ENCODE measurements around the gene POC1B. TPM values are rescaled to one million over a fixed set of nuclear protein-coding genes. Genes with fewer than 3 reads are reported as not detected.

POC1B gene
- total RNA-seq, 1 donor from 2014 or later: 14.9 TPM

DNA sequence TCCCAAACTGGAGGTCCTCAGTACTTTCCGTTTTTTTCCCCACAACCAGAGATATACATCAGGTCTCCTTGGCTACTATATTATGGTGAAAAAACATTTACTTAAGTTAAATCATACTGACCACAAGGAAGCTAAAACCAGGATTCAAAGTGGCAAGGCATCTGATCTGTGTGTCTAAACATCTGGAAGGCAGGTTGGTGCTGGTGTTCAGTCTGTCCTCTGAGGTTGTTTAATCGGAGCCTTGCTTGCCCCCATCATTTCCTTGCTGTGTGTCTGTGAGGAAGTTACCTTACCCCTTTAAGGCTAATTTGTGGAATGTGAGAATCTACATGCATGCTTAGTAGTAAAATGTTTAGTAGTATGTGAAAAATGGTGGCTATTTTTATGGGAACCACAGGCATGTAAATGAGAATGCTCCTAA lies 76.9 kb downstream of the POC1B start:
- TF ChIP-seq, protein P1, sequence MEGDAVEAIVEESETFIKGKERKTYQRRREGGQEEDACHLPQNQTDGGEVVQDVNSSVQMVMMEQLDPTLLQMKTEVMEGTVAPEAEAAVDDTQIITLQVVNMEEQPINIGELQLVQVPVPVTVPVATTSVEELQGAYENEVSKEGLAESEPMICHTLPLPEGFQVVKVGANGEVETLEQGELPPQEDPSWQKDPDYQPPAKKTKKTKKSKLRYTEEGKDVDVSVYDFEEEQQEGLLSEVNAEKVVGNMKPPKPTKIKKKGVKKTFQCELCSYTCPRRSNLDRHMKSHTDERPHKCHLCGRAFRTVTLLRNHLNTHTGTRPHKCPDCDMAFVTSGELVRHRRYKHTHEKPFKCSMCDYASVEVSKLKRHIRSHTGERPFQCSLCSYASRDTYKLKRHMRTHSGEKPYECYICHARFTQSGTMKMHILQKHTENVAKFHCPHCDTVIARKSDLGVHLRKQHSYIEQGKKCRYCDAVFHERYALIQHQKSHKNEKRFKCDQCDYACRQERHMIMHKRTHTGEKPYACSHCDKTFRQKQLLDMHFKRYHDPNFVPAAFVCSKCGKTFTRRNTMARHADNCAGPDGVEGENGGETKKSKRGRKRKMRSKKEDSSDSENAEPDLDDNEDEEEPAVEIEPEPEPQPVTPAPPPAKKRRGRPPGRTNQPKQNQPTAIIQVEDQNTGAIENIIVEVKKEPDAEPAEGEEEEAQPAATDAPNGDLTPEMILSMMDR (conservative IDR thresholded peaks at IDR 0.05; ENCODE audit: low read depth, low read length): no peak
- DNase-seq (ENCODE audit: low read depth): no peak
- no peak overlapping the region for H3K4me3 ChIP-seq (ENCODE audit: low read depth, low read length)

DNA sequence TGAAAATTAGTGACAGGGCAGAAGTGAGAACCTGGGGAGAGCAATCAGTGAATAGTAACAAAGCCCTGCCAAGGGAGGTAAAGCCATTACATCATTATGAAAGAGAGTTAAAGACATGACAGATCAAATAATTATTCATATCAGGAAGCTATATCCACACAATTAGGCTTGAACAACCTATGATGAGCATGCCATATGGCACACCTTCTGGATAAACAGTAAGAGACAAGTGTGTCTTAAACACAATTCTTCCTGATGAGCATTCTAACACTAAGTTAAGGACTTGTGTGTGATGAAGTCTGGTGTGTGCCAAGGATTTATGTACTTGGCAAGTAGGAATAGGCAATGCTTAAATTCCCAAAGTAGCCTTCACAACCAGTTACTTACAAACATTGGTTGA lies 77.3 kb downstream of the POC1B start:
- DNase-seq (ENCODE audit: low read depth): no peak
- H3K4me3 ChIP-seq (ENCODE audit: low read depth, low read length): no peak overlapping the region
- TF ChIP-seq, protein P1 (conservative IDR thresholded peaks at IDR 0.05; ENCODE audit: low read depth, low read length): no peak

DNA sequence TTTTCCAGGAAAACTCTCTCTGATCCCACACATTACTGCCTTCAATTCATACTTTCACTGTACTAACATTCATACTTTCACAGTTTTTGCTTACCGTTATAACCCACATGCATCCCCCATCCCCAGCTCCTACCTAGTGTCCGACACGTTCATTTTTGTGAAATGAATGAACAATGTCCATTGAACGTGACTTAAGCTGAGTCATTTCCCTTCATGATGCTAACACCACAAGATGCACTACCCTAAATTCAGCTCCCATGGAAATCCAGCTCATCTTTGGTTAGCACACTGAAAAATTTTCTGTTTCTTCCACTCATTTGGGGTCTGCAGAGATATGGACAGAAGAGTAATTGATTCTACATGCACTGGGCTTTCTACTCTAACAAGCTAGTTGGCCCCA lies 85.9 kb downstream of the POC1B start:
- TF ChIP-seq, protein P1 (conservative IDR thresholded peaks at IDR 0.05; ENCODE audit: low read depth, low read length): no peak
- DNase-seq (ENCODE audit: low read depth): no peak

DNA sequence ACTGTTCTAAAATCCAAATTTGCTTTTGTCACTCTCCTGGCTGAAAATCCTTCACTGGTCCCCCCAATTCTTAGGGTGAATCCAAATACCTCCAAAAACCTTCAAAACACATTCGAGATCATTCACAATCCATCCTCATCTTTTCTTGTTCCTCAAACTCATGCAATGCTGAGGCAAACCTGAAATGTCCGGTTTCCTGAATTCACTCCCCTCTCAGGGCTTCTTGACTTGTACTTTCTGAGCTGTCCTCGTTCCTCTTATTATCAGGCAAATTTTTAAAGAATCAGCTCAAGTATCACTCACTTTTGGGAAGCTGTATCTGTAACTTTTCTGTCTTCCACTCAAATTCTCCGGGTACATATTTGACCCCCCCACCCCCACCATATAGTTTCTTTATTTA lies 88.6 kb downstream of the POC1B start:
- no peak for DNase-seq (ENCODE audit: low read depth)
- TF ChIP-seq, protein P1 (conservative IDR thresholded peaks at IDR 0.05; ENCODE audit: low read depth, low read length): no peak
- H3K4me3 ChIP-seq (ENCODE audit: low read depth, low read length): no peak overlapping the region

More for the DNA sequence above, 85.9 kb downstream of the POC1B start:
- no peak overlapping the region for H3K4me3 ChIP-seq (ENCODE audit: low read depth, low read length)

DNA sequence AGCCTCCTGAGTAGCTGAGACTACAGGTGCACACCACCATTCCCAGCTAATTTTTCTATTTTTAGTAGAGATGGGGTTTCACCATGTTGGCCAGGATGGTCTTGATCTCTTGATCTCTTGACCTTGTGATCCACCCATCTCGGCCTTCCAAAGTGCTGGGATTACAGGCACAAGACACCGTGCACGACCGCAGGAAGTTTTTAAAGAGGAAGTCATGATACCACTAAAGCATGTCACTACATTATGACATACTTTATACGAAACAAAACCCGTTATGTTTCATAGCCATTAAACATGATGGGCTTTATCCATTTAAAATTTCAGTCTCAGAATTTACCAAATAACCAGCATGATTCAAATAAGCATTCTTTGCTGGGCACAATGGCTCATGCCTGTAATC lies 89.8 kb downstream of the POC1B start:
- no peak for DNase-seq (ENCODE audit: low read depth)
- TF ChIP-seq, protein P1 (conservative IDR thresholded peaks at IDR 0.05; ENCODE audit: low read depth, low read length): no peak
- no peak overlapping the region for H3K4me3 ChIP-seq (ENCODE audit: low read depth, low read length)

DNA sequence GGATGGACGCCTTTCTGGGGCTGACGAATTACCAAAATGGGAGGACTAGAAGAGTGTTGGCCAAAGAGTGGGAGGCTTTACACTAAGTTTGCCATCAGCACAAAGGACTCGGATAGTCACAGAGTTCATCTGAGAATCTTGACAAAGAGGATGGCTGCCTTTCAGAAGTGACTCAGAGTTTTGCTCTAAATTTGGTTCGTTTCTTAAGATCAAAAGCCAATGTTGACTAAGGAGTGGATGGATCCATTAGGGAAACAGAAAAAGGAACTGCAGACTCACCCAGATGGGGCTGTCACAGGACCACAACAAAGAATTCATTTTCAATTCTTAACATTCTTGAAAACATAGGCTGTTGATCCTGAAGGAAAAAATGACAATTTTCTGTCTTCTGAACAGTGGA lies 92.2 kb downstream of the POC1B start:
- TF ChIP-seq, protein P1 (conservative IDR thresholded peaks at IDR 0.05; ENCODE audit: low read depth, low read length): no peak
- DNase-seq (ENCODE audit: low read depth): no peak

DNA sequence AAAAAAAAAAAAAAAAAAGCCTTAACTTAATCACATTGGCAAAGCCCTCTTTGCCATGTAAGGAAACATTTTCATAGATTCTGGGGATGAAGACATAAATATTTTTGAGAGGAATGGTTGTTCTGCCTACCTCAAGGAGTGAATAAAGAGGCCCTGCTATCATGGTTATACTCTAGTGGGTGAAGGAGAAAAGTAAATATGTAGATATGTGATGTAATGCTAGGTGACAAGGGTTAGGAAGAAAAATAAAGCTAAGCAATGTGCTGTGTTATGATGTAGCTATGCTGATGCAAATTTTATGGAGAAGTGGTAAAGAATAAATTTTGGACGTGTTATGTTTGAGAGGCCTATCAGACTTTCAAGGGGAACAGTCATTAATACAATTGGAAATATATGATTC lies 93.5 kb downstream of the POC1B start:
- no peak overlapping the region for H3K4me3 ChIP-seq (ENCODE audit: low read depth, low read length)
- no peak for DNase-seq (ENCODE audit: low read depth)
- TF ChIP-seq, protein P1 (conservative IDR thresholded peaks at IDR 0.05; ENCODE audit: low read depth, low read length): no peak

More for the DNA sequence above, 92.2 kb downstream of the POC1B start:
- no peak overlapping the region for H3K4me3 ChIP-seq (ENCODE audit: low read depth, low read length)

Measured in epithelial cell of proximal tubule (primary cell).